AG09319 (cell line): ENCODE measurements around the gene SLC24A3.

Experiments used
- DNase-seq: peaks from one replicate; pipeline ENCODE4 v3.0.0-alpha.2; 2010; ENCODE audit warnings: low read depth; ENCODE audit errors: extremely low read depth
- CTCF ChIP-seq: IDR thresholded peaks from 2 replicates; pipeline ENCODE4 v1.5.1; 2011; ENCODE audit warnings: low read depth, mild to moderate bottlenecking, inconsistent platforms, low read length, moderate library complexity

SLC24A3 gene

GRCh38 chr20:19430641-19431315 lies 218.3 kb downstream of the SLC24A3 start:
- TF ChIP-seq CTCF, result no peak
- no peak for DNase-seq

- DNase-seq, result no peak
- TF ChIP-seq CTCF, result no peak
These were observed 218.9 kb downstream of the SLC24A3 start for GRCh38 chr20:19431316-19431700.

- TF ChIP-seq CTCF, result no peak
- no peak for DNase-seq
These were observed 219.5 kb downstream of the SLC24A3 start for GRCh38 chr20:19431906-19432305.

GRCh38 chr20:19433371-19434350 lies 221.2 kb downstream of the SLC24A3 start:
- no peak for TF ChIP-seq CTCF
- DNase-seq, result no peak

- no peak for TF ChIP-seq CTCF
- DNase-seq, result no peak
These were observed 222.9 kb downstream of the SLC24A3 start for GRCh38 chr20:19435316-19435715.

- TF ChIP-seq CTCF, result no peak
These were observed 223.4 kb downstream of the SLC24A3 start for GRCh38 chr20:19435821-19436220.

GRCh38 chr20:19438488-19438887 lies 226.0 kb downstream of the SLC24A3 start:
- DNase-seq, result no peak
- TF ChIP-seq CTCF, result no peak

More at GRCh38 chr20:19435821-19436220, 223.4 kb downstream of the SLC24A3 start:
- no peak for DNase-seq
